Activated CD4-positive, alpha-beta T cell treated with anti-CD3 and anti-CD28 coated beads for 36 hours (primary cell): ENCODE measurements around the gene TEK. TPM values are rescaled to one million over a fixed set of nuclear protein-coding genes. Genes with fewer than 3 reads are reported as not detected.
A peak's percentile ranks its signal among the peaks of the same experiment; 100 is the strongest.

Source experiments
- ATAC-seq: fragments of 200-7000 bp; cut with Tn5 transposase; one replicate; pipeline ENCODE4 v1.10.0; 2021; ENCODE audit warnings: mild to moderate bottlenecking, moderate library complexity
- CTCF ChIA-PET: fragments of 350-600 bp; sonication (Branson Sonifier 250); formaldehyde crosslinking; loops from one replicate; lab custom pipeline; 2021; ENCODE audit warnings: antibody characterized with exemption; lab: Charles Lee
- POLR2A ChIA-PET: fragments of 350-600 bp; sonication (Branson Sonifier 250); formaldehyde crosslinking; loops from one replicate; lab custom pipeline; 2021; ENCODE audit warnings: antibody characterized with exemption, inconsistent platforms; lab: Charles Lee
- DNase-seq: peaks from one replicate; pipeline ENCODE4 v3.0.0-alpha.2; 2020
- H3K27ac Mint-ChIP-seq: one replicate; pipeline ENCODE4 v1.8.0; 2021; ENCODE audit warnings: mixed read lengths
- H3K27me3 Mint-ChIP-seq: one replicate; pipeline ENCODE4 v1.8.0; 2021; ENCODE audit warnings: mixed read lengths
- H3K36me3 Mint-ChIP-seq: one replicate; pipeline ENCODE4 v1.8.0; 2021; ENCODE audit warnings: low read depth, mixed read lengths
- H3K4me1 Mint-ChIP-seq: one replicate; pipeline ENCODE4 v1.8.0; 2021; ENCODE audit warnings: mixed read lengths
- H3K4me3 Mint-ChIP-seq: one replicate; pipeline ENCODE4 v1.8.0; 2021; ENCODE audit warnings: mild to moderate bottlenecking, moderate library complexity, mixed read lengths
- H3K9me3 Mint-ChIP-seq: one replicate; pipeline ENCODE4 v1.8.0; 2021; ENCODE audit warnings: low read depth, mixed read lengths
- intact Hi-C, 2 experiments: fragments of 100-400 bp; cut with DNase I in 1 of 2; cut with micrococcal nuclease in 1 of 2; formaldehyde crosslinking; loops; one replicate each; pipeline versions ENCODE4 v1.14.2 to v1.15.1; 2022 to 2024; cut with DNase I, micrococcal nuclease
- total RNA-seq, 2 experiments: library from RNA; stranded (reverse); gene quantifications; one replicate each; pipeline ENCODE4 v1.2.3, GENCODE V29; 2021

The TEK gene
- total RNA-seq, 2 experiments from 2014 or later, result not detected

GRCh38 chr9:27183131-27183530 lies 74.1 kb downstream of the TEK start:
- no peaks in the 10 kb centered on the region for H3K36me3 Mint-ChIP-seq
- no peaks in the 10 kb centered on the region for H3K4me1 Mint-ChIP-seq
- H3K27ac Mint-ChIP-seq, result no peak overlapping the region
- POLR2A ChIA-PET, result no interaction called here
- peaks cover 2% of the 10 kb centered on the region for H3K27me3 Mint-ChIP-seq
- H3K4me3 Mint-ChIP-seq, result no peak overlapping the region
- DNase-seq (no peak), ATAC-seq (no peak)
- CTCF ChIA-PET, result no interaction called here
- intact Hi-C loops, result no loop called here
- peaks cover under 1% of the 10 kb centered on the region for H3K9me3 Mint-ChIP-seq

GRCh38 chr9:27183701-27184100 lies 74.7 kb downstream of the TEK start:
- no peak for ATAC-seq
- Mint-ChIP-seq H3K36me3 (no peaks in the 10 kb centered on the region), H3K4me1 (no peaks in the 10 kb centered on the region)

GRCh38 chr9:27184556-27185351 lies 75.7 kb downstream of the TEK start:
- POLR2A ChIA-PET, result no interaction called here
- peaks cover 2% of the 10 kb centered on the region for H3K27me3 Mint-ChIP-seq
- no peak overlapping the region for H3K4me3 Mint-ChIP-seq
- CTCF ChIA-PET, result no interaction called here
- no peak overlapping the region for H3K27ac Mint-ChIP-seq
- intact Hi-C loops, result no loop called here
- no peak for DNase-seq
- H3K9me3 Mint-ChIP-seq, result no peaks in the 10 kb centered on the region
- no peak for ATAC-seq
- no peaks in the 10 kb centered on the region for H3K36me3 Mint-ChIP-seq
- no peaks in the 10 kb centered on the region for H3K4me1 Mint-ChIP-seq

More at GRCh38 chr9:27183701-27184100, 74.7 kb downstream of the TEK start:
- Mint-ChIP-seq H3K4me3 (no peak overlapping the region), H3K27me3 (peaks cover 2% of the 10 kb centered on the region), H3K27ac (no peak overlapping the region), H3K9me3 (no peaks in the 10 kb centered on the region)
- CTCF ChIA-PET, result interaction anchor here (0.7 kb wide), 1 partner anchor 62 kb away, joined by 3 read pairs; no protein-coding TSS in a partner anchor
- DNase-seq, result no peak
- POLR2A ChIA-PET, result no interaction called here
- intact Hi-C loops, result no loop called here

GRCh38 chr9:27188426-27188825 lies 79.4 kb downstream of the TEK start:
- Mint-ChIP-seq H3K27me3 (peaks cover 9% of the 10 kb centered on the region), H3K4me1 (no peaks in the 10 kb centered on the region), H3K27ac (no peak overlapping the region), H3K9me3 (no peaks in the 10 kb centered on the region), H3K36me3 (no peaks in the 10 kb centered on the region), H3K4me3 (no peak overlapping the region)
- intact Hi-C loops, result no loop called here
- CTCF ChIA-PET, result interaction anchor here (0.6 kb wide), 1 partner anchor 99 kb away, joined by 3 read pairs; no protein-coding TSS in a partner anchor
- no peak for ATAC-seq
- DNase-seq, result no peak
- POLR2A ChIA-PET, result no interaction called here

- POLR2A ChIA-PET, result no interaction called here
- Mint-ChIP-seq H3K9me3 (no peaks in the 10 kb centered on the region), H3K4me1 (peaks cover 5% of the 10 kb centered on the region), H3K27ac (no peak overlapping the region), H3K27me3 (peaks cover 7% of the 10 kb centered on the region), H3K36me3 (no peaks in the 10 kb centered on the region), H3K4me3 (no peak overlapping the region)
- DNase-seq, result no peak
- ATAC-seq, result no peak
- CTCF ChIA-PET, result no interaction called here
- intact Hi-C loops, result no loop called here
These were observed 80.4 kb downstream of the TEK start for GRCh38 chr9:27189426-27189825.

GRCh38 chr9:27192291-27192960 lies 83.4 kb downstream of the TEK start:
- no peak overlapping the region for H3K4me3 Mint-ChIP-seq
- no peak for DNase-seq
- peaks cover 9% of the 10 kb centered on the region for H3K4me1 Mint-ChIP-seq
- ChIA-PET POLR2A (no interaction called here), CTCF (no interaction called here)
- H3K27me3 Mint-ChIP-seq, result peaks cover 7% of the 10 kb centered on the region
- H3K27ac Mint-ChIP-seq, result no peak overlapping the region
- intact Hi-C loops, result no loop called here
- H3K36me3 Mint-ChIP-seq, result no peaks in the 10 kb centered on the region
- no peaks in the 10 kb centered on the region for H3K9me3 Mint-ChIP-seq
- ATAC-seq, result no peak

- CTCF ChIA-PET, result interaction anchor here (0.6 kb wide), 1 partner anchor 218 kb away, joined by 4 read pairs; no protein-coding TSS in a partner anchor
These were observed 84.9 kb downstream of the TEK start for GRCh38 chr9:27193886-27194285.

GRCh38 chr9:27194401-27195091 lies 85.5 kb downstream of the TEK start:
- ChIA-PET POLR2A (no interaction called here), CTCF (no interaction called here)
- Mint-ChIP-seq H3K4me1 (peaks cover 9% of the 10 kb centered on the region), H3K4me3 (no peak overlapping the region), H3K36me3 (no peaks in the 10 kb centered on the region), H3K27me3 (peaks cover 7% of the 10 kb centered on the region), H3K27ac (peak overlapping the region; percentile 18), H3K9me3 (no peaks in the 10 kb centered on the region)
- DNase-seq, result no peak
- intact Hi-C loops, result no loop called here
- peak; percentile 96 for ATAC-seq

More at GRCh38 chr9:27193886-27194285, 84.9 kb downstream of the TEK start:
- Mint-ChIP-seq H3K4me1 (peaks cover 9% of the 10 kb centered on the region), H3K9me3 (no peaks in the 10 kb centered on the region), H3K36me3 (no peaks in the 10 kb centered on the region), H3K4me3 (no peak overlapping the region), H3K27ac (peak overlapping the region; percentile 15), H3K27me3 (peaks cover 7% of the 10 kb centered on the region)
- DNase-seq (no peak), ATAC-seq (no peak)
- intact Hi-C loops, result no loop called here
- POLR2A ChIA-PET, result no interaction called here

- intact Hi-C loops, result no loop called here
- ATAC-seq, result no peak
- no peaks in the 10 kb centered on the region for H3K9me3 Mint-ChIP-seq
- H3K27ac Mint-ChIP-seq, result no peak overlapping the region
- H3K4me1 Mint-ChIP-seq, result peaks cover 9% of the 10 kb centered on the region
- POLR2A ChIA-PET, result no interaction called here
- H3K27me3 Mint-ChIP-seq, result peaks cover 3% of the 10 kb centered on the region
- CTCF ChIA-PET, result no interaction called here
- no peaks in the 10 kb centered on the region for H3K36me3 Mint-ChIP-seq
- no peak overlapping the region for H3K4me3 Mint-ChIP-seq
- no peak for DNase-seq
These were observed 86.2 kb downstream of the TEK start for GRCh38 chr9:27195191-27195590.

- DNase-seq (no peak), ATAC-seq (no peak)
- Mint-ChIP-seq H3K9me3 (no peaks in the 10 kb centered on the region), H3K27me3 (peaks cover 2% of the 10 kb centered on the region), H3K4me3 (no peak overlapping the region), H3K27ac (no peak overlapping the region), H3K36me3 (no peaks in the 10 kb centered on the region), H3K4me1 (peaks cover 9% of the 10 kb centered on the region)
- ChIA-PET CTCF (no interaction called here), POLR2A (no interaction called here)
- intact Hi-C loops, result no loop called here
These were observed 87.4 kb downstream of the TEK start for GRCh38 chr9:27196383-27196782.

GRCh38 chr9:27198190-27198589 lies 89.2 kb downstream of the TEK start:
- no peaks in the 10 kb centered on the region for H3K36me3 Mint-ChIP-seq

More at GRCh38 chr9:27198190-27198589, 89.2 kb downstream of the TEK start:
- H3K4me3 Mint-ChIP-seq, result no peak overlapping the region
- H3K27ac Mint-ChIP-seq, result no peak overlapping the region
- peaks cover 9% of the 10 kb centered on the region for H3K4me1 Mint-ChIP-seq
- ChIA-PET POLR2A (no interaction called here), CTCF (no interaction called here)
- peaks cover 3% of the 10 kb centered on the region for H3K27me3 Mint-ChIP-seq
- ATAC-seq (no peak), DNase-seq (no peak)
- H3K9me3 Mint-ChIP-seq, result no peaks in the 10 kb centered on the region
- intact Hi-C loops, result no loop called here
